ENCODE measurements around the gene CELA3B.

The CELA3B gene

DNA sequence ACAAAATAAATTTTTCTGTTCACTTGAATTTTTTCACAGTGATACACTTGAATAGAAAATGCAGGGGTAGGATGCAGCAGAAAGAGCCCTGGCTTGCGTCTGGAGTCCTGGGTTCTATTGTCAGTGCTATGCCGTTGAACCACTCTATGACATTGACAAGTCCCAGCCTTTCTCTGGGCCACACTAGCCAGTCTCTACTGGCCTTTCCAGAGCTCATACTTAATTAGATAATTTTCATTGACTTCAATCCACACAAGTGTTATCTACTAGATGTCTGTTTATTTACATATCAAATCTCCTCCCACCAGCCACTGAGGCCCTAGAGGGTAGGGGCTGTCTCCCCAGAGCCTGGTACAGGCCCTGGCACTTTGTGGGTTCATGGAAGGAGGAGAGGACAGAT lies 15.5 kb upstream of the CELA3B start (continued):
- TF ChIP-seq KLF10 (tag by site-specific recombination; IDR thresholded peaks at IDR 0.05) (no peak), ZNF146 (tag by site-specific recombination; IDR thresholded peaks at IDR 0.05) (no peak), ZNF529 (tag by site-specific recombination; IDR thresholded peaks at IDR 0.05; ENCODE audit: insufficient replicate concordance) (no peak), ZNF514 (tag by site-specific recombination; IDR thresholded peaks at IDR 0.05) (no peak), BCL11B (tag by site-specific recombination; IDR thresholded peaks at IDR 0.05; ENCODE audit: low read depth) (no peak), HOXA7 (CRISPR knock-in tag; IDR thresholded peaks at IDR 0.05; ENCODE audit: borderline replicate concordance) (no peak), ZNF621 (tag by site-specific recombination; IDR thresholded peaks at IDR 0.05) (no peak), ZNF423 (tag by site-specific recombination; IDR thresholded peaks at IDR 0.05) (no peak), SP3 (tag by site-specific recombination; IDR thresholded peaks at IDR 0.05) (no peak), ZNF555 (tag by site-specific recombination; conservative IDR thresholded peaks at IDR 0.05) (no peak), ZNF311 (tag by site-specific recombination; IDR thresholded peaks at IDR 0.05; ENCODE audit: borderline replicate concordance) (no peak)
- TF ChIP-seq, protein P1, sequence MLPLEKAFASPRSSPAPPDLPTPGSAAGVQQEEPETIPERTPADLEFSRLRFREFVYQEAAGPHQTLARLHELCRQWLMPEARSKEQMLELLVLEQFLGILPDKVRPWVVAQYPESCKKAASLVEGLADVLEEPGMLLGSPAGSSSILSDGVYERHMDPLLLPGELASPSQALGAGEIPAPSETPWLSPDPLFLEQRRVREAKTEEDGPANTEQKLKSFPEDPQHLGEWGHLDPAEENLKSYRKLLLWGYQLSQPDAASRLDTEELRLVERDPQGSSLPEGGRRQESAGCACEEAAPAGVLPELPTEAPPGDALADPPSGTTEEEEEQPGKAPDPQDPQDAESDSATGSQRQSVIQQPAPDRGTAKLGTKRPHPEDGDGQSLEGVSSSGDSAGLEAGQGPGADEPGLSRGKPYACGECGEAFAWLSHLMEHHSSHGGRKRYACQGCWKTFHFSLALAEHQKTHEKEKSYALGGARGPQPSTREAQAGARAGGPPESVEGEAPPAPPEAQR (tag by site-specific recombination; IDR thresholded peaks at IDR 0.05): no peak
- TF ChIP-seq, protein P2, sequence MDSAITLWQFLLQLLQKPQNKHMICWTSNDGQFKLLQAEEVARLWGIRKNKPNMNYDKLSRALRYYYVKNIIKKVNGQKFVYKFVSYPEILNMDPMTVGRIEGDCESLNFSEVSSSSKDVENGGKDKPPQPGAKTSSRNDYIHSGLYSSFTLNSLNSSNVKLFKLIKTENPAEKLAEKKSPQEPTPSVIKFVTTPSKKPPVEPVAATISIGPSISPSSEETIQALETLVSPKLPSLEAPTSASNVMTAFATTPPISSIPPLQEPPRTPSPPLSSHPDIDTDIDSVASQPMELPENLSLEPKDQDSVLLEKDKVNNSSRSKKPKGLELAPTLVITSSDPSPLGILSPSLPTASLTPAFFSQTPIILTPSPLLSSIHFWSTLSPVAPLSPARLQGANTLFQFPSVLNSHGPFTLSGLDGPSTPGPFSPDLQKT (IDR thresholded peaks at IDR 0.05; ENCODE audit: borderline replicate concordance, low read depth, low read length): no peak

DNA sequence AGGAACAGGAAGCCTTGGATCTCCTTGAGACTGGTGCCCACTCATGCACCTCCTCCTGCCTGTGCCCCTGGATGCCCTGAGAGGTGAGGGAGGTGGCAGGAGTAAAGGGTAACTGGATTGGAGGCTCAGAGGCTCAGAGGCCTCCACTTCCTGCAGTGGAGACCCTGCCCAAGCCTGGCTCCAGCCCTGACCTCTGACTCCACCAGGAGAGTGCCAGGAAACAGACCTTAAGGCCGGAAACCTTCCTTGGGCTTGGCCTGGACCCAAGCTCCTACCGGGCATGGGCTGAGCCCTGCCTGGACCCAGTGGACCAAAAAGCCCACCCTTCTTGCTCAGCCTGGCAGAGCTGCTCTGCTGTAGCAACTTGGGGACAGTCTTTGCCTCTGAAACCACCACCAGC lies 15.0 kb upstream of the CELA3B start:
- ChIA-PET POLR2A (no interaction called here), CTCF (interaction anchor here (0.5 to 1.3 kb wide), 2 partner anchors 180 to 184 kb away, joined by 3 to 4 read pairs; no protein-coding TSS in a partner anchor)
- TF ChIP-seq ZNF423 (tag by site-specific recombination; IDR thresholded peaks at IDR 0.05): no peak
- TF ChIP-seq, protein P3, sequence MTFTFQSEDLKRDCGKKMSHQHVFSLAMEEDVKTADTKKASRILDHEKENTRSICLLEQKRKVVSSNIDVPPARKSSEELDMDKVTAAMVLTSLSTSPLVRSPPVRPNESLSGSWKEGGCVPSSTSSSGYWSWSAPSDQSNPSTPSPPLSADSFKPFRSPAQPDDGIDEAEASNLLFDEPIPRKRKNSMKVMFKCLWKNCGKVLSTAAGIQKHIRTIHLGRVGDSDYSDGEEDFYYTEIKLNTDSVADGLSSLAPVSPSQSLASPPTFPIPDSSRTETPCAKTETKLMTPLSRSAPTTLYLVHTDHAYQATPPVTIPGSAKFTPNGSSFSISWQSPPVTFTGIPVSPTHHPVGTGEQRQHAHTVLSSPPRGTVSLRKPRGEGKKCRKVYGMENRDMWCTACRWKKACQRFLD (tag by site-specific recombination; IDR thresholded peaks at IDR 0.05): no peak
- TF ChIP-seq, protein P4, sequence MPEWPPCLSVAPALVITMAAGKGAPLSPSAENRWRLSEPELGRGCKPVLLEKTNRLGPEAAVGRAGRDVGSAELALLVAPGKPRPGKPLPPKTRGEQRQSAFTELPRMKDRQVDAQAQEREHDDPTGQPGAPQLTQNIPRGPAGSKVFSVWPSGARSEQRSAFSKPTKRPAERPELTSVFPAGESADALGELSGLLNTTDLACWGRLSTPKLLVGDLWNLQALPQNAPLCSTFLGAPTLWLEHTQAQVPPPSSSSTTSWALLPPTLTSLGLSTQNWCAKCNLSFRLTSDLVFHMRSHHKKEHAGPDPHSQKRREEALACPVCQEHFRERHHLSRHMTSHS (tag by site-specific recombination; IDR thresholded peaks at IDR 0.05): no peak
- no peak for TF ChIP-seq ZNF16 (tag by site-specific recombination; IDR thresholded peaks at IDR 0.05; ENCODE audit: low read depth)
- no peak for TF ChIP-seq ZNF571 (tag by site-specific recombination; IDR thresholded peaks at IDR 0.05)
- no peak for TF ChIP-seq ZNF701 (tag by site-specific recombination; IDR thresholded peaks at IDR 0.05)
- TF ChIP-seq ZNF501 (tag by site-specific recombination; IDR thresholded peaks at IDR 0.05): no peak
- no peak for TF ChIP-seq ZNF777 (tag by site-specific recombination; IDR thresholded peaks at IDR 0.05; ENCODE audit: borderline replicate concordance)
- TF ChIP-seq ZNF76 (tag by site-specific recombination; IDR thresholded peaks at IDR 0.05; ENCODE audit: borderline replicate concordance, low read depth): no peak
- no peak for TF ChIP-seq ZNF239 (tag by site-specific recombination; IDR thresholded peaks at IDR 0.05)
- TF ChIP-seq ZNF473 (tag by site-specific recombination; IDR thresholded peaks at IDR 0.05): no peak
- TF ChIP-seq, protein P5, sequence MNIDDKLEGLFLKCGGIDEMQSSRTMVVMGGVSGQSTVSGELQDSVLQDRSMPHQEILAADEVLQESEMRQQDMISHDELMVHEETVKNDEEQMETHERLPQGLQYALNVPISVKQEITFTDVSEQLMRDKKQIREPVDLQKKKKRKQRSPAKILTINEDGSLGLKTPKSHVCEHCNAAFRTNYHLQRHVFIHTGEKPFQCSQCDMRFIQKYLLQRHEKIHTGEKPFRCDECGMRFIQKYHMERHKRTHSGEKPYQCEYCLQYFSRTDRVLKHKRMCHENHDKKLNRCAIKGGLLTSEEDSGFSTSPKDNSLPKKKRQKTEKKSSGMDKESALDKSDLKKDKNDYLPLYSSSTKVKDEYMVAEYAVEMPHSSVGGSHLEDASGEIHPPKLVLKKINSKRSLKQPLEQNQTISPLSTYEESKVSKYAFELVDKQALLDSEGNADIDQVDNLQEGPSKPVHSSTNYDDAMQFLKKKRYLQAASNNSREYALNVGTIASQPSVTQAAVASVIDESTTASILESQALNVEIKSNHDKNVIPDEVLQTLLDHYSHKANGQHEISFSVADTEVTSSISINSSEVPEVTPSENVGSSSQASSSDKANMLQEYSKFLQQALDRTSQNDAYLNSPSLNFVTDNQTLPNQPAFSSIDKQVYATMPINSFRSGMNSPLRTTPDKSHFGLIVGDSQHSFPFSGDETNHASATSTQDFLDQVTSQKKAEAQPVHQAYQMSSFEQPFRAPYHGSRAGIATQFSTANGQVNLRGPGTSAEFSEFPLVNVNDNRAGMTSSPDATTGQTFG (tag by site-specific recombination; IDR thresholded peaks at IDR 0.05; ENCODE audit: borderline replicate concordance): no peak
- no peak for TF ChIP-seq TCF7L2 (IDR thresholded peaks at IDR 0.05; ENCODE audit: borderline replicate concordance, low read depth, low read length)
- no peak for TF ChIP-seq ZNF629 (tag by site-specific recombination; IDR thresholded peaks at IDR 0.05)
- no peak for TF ChIP-seq ZNF311 (tag by site-specific recombination; IDR thresholded peaks at IDR 0.05; ENCODE audit: borderline replicate concordance)
- TF ChIP-seq, protein P6, sequence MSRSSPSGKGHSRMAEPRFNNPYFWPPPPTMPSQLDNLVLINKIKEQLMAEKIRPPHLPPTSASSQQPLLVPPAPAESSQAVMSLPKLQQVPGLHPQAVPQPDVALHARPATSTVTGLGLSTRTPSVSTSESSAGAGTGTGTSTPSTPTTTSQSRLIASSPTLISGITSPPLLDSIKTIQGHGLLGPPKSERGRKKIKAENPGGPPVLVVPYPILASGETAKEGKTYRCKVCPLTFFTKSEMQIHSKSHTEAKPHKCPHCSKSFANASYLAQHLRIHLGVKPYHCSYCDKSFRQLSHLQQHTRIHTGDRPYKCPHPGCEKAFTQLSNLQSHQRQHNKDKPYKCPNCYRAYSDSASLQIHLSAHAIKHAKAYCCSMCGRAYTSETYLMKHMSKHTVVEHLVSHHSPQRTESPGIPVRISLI (tag by site-specific recombination; IDR thresholded peaks at IDR 0.05): no peak
- no peak for TF ChIP-seq ZNF302 (tag by site-specific recombination; IDR thresholded peaks at IDR 0.05; ENCODE audit: low read depth)

More for the DNA sequence above, 15.0 kb upstream of the CELA3B start:
- Histone ChIP-seq H3K27ac (ENCODE audit: extremely low read depth, low read depth, low read length) (no peak overlapping the region), H3K9me3 (ENCODE audit: control insufficient read depth, insufficient read depth, low read depth, low read length) (no peaks in the 10 kb centered on the region), H3K4me3 (ENCODE audit: low read depth, low read length) (no peak overlapping the region), H3K36me3 (ENCODE audit: control insufficient read depth in 2 of 2, insufficient read depth in 1 of 2, low read length in 2 of 2) (no peaks in the 10 kb centered on the region), H3K4me1 (ENCODE audit: control insufficient read depth, insufficient read depth, low read length) (peaks cover 2% of the 10 kb centered on the region; the same call in 1 of the 2 replicates)

Measured in HEK293 (cell line).